Chondrocyte (in vitro differentiated cells): ENCODE data around the gene LRRC49. TPM values are rescaled to one million over a fixed set of nuclear protein-coding genes. Genes with fewer than 3 reads are reported as not detected.
"Not testable (repeated sequence)": the region's sequence is repeated elsewhere in the genome, so short reads cannot be mapped to it uniquely, and the experiment has no call there.

Source experiments
- DNase-seq: peaks from one replicate; pipeline ENCODE4 v3.0.0; 2021; ENCODE audit warnings: mixed read lengths, low spot score
- H3K27ac Mint-ChIP-seq: one replicate; pipeline ENCODE4 v1.8.0; 2021; ENCODE audit warnings: mild to moderate bottlenecking, moderate library complexity, mixed read lengths; ENCODE audit not compliant: unreplicated experiment
- H3K27me3 Mint-ChIP-seq: 2 replicates; pipeline ENCODE4 v1.8.0; 2021; ENCODE audit warnings: low read depth, mixed read lengths
- H3K36me3 Mint-ChIP-seq: 2 replicates; pipeline ENCODE4 v1.8.0; 2021; ENCODE audit warnings: low read depth, mixed read lengths
- H3K4me1 Mint-ChIP-seq: 2 replicates; pipeline ENCODE4 v1.8.0; 2021; ENCODE audit warnings: low read depth, mild to moderate bottlenecking, mixed read lengths
- H3K4me3 Mint-ChIP-seq: one replicate; pipeline ENCODE4 v1.8.0; 2021; ENCODE audit warnings: mild to moderate bottlenecking, moderate library complexity, mixed read lengths; ENCODE audit not compliant: unreplicated experiment
- H3K9me3 Mint-ChIP-seq: 2 replicates; pipeline ENCODE4 v1.8.0; 2021; ENCODE audit warnings: low read depth, mixed read lengths
- total RNA-seq: library from RNA; stranded (reverse); gene quantifications from 3 replicates; pipeline ENCODE4 v1.2.1, GENCODE V29; 2021
- TF ChIP-seq, protein P1 (sequence below): fragments of 200-600 bp; sonication (generic); IDR thresholded peaks from 2 replicates; pipeline ENCODE4 v1.5.0; 2021; ENCODE audit warnings: antibody characterized with exemption, mild to moderate bottlenecking, moderate library complexity

The LRRC49 gene
- total RNA-seq, 1 donor from 2014 or later, result 8.8 TPM

DNA sequence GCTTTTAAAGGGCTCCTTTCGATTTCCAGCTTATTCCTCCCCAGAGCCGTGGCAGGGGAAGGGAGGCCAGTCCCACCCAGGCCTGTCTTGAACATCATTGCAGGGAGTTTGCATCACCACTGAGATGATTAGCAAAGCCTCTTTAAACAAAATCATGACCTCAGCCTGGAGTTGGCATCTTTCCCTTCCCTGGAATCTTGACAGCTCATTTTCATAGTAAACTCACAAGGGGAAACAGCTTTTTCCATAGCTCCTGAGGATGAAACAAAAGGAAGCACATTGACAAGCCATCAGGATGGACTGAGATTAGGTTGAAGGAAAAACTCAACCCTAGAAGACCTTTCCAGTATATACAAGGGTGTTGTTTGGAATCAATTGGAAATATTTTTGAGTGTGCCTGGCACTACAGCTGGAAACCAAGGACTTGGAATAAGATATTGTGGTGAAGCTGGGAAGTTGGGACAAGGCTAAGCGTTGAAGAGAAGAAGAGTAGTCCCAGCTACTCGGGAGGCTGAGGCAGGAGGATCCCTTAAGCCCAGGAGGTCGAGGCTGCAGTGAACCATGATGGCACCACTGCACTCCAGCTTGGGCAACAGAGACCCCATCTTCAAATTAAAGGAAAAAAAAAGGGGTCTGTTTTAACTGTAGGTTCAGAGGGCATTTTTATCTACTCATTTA, 35.6 kb upstream of the LRRC49 start:
- Mint-ChIP-seq H3K9me3 (no peaks in the 10 kb centered on the region), H3K4me1 (peaks cover 60% of the 10 kb centered on the region), H3K27me3 (no peaks in the 10 kb centered on the region), H3K36me3 (peaks cover 1% of the 10 kb centered on the region), H3K4me3 (peak overlapping the region; percentile 42), H3K27ac (peak overlapping the region; percentile 96)
- no peak for DNase-seq
- TF ChIP-seq, protein P1, sequence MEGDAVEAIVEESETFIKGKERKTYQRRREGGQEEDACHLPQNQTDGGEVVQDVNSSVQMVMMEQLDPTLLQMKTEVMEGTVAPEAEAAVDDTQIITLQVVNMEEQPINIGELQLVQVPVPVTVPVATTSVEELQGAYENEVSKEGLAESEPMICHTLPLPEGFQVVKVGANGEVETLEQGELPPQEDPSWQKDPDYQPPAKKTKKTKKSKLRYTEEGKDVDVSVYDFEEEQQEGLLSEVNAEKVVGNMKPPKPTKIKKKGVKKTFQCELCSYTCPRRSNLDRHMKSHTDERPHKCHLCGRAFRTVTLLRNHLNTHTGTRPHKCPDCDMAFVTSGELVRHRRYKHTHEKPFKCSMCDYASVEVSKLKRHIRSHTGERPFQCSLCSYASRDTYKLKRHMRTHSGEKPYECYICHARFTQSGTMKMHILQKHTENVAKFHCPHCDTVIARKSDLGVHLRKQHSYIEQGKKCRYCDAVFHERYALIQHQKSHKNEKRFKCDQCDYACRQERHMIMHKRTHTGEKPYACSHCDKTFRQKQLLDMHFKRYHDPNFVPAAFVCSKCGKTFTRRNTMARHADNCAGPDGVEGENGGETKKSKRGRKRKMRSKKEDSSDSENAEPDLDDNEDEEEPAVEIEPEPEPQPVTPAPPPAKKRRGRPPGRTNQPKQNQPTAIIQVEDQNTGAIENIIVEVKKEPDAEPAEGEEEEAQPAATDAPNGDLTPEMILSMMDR, result no peak

DNA sequence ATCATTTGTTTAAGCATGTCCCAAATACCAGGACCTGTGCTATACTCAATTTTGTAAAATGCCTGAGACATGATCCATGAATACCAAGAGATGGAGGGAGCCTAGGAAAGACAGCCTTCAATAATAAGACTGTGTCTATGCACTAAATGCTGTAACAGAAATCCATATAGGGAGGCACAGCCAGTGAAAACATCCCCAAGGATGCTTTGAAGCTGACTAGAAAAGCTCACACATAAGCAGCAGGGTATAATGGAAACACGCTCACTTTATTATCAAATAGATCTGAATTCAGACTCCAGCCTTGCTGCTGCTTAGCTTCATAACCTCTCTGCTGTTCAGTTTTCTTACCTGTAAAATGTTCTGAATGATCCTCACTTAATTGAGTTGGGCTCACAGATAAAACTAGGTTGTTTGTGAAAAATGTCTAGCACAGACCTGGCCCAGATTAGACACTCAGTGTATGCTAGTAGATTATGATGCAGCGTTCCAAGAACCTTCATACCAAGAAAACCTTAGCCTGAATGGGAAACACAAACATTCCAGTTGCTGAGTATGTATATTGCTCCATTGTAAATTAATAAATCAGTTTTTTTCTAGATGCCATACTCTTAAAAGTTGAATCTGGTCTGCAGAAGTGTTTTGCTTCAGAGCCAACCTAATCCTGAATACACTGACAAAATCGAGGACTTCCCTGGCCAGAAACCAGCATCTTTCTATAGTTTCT, 34.9 kb upstream of the LRRC49 start:
- Mint-ChIP-seq H3K4me1 (peaks cover 53% of the 10 kb centered on the region), H3K27me3 (no peaks in the 10 kb centered on the region), H3K9me3 (no peaks in the 10 kb centered on the region), H3K27ac (peak overlapping the region; percentile 96), H3K36me3 (peaks cover 1% of the 10 kb centered on the region), H3K4me3 (no peak overlapping the region)
- no peak for DNase-seq
- TF ChIP-seq, protein P1, result no peak

DNA sequence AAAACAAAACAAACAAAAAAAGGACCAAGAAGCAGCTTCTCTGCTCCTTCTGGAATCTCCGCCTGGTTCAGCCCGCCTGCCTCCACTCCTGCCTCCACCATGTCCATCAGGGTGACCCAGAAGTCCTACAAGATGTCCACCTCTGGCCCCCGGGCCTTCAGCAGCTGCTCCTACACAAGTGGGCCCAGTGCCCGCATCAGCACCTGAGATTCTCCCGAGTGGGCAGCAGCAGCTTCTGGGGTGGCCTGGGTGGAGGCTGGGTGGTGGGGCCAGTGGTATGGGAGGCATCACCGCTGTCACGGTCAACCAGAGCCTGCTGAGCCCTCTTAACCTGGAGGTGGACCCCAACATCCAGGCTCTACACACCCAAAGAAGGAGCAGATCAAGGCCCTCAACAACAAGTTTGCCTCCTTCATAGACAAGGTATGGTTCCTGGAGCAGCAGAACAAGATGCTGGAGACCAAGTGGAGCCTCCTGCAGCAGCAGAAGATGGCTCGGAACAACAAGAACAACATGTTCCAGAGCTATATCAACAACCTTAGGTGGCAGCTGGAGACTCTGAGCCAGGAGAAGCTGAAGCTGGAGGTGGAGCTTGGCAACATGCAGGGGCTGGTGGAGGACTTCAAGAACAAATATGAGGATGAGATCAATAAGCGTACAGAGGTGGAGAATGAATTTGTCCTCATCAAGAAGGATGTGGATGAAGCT, 33.9 kb upstream of the LRRC49 start:
- peaks cover 59% of the 10 kb centered on the region for H3K4me1 Mint-ChIP-seq
- DNase-seq, result peak; percentile 92
- not testable (repeated sequence) for H3K9me3 Mint-ChIP-seq, H3K4me3 Mint-ChIP-seq, H3K36me3 Mint-ChIP-seq, H3K27me3 Mint-ChIP-seq
- H3K27ac Mint-ChIP-seq, result peak overlapping the region; percentile 96

DNA sequence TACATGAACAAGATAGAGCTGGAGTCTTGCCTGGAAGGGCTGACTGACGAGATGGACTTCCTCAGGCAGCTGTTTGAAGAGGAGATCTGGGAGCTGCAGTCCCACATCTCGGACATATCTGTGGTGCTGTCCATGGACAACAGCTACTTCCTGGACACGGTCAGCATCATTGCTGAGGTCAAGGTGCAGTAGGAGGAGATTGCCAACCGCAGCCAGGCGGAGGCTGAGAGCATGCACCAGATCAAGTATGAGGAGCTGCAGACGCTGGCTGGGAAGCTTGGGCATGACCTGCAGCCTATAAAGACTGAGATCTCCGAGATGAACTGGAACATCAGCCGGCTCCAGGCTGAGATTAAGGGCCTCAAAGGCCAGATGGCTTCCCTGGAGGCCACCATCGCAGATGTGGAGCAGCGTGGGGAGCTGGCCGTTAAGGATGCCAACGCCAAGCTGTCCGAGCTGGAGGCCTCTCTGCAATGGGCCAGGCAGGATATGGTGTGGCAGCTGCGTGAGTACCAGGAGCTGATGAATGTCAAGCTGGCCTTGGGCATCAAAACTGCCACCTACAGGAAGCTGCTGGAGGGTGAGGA, 33.2 kb upstream of the LRRC49 start:
- H3K36me3 Mint-ChIP-seq, result peaks cover 1% of the 10 kb centered on the region
- H3K27me3 Mint-ChIP-seq, result no peaks in the 10 kb centered on the region
- peaks cover 60% of the 10 kb centered on the region for H3K4me1 Mint-ChIP-seq
- TF ChIP-seq, protein P1, result no peak
- H3K4me3 Mint-ChIP-seq, result no peak overlapping the region
- DNase-seq, result no peak
- H3K9me3 Mint-ChIP-seq, result no peaks in the 10 kb centered on the region
- peak overlapping the region; percentile 60 for H3K27ac Mint-ChIP-seq

DNA sequence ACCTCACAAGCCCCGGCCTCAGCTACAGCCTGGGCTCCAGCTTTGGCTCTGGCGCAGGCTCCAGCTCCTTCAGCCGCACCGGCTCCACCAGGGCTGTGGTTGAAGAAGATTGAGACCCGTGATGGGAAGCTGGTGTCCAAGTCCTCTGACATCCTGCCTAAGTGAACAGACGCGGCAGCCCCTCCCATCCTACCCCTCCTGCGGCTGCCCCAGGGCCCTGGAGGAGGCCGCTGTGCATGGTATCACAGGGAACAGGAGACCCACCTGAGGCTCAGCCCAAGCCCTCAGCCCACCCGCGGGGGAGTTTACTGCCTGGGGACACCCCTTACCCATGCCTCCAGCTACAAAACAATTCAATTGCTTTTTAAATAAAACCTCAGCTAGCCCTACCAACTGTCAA, 32.6 kb upstream of the LRRC49 start:
- DNase-seq, result no peak
- Mint-ChIP-seq H3K9me3 (no peaks in the 10 kb centered on the region), H3K4me3 (no peak overlapping the region), H3K27ac (peak overlapping the region; percentile 45), H3K27me3 (no peaks in the 10 kb centered on the region), H3K36me3 (no peaks in the 10 kb centered on the region), H3K4me1 (peaks cover 55% of the 10 kb centered on the region)
- TF ChIP-seq, protein P1, result no peak
